SK-N-DZ (cell line): Measurements from ENCODE around the gene HAND1. TPM values are rescaled to one million over a fixed set of nuclear protein-coding genes. Genes with fewer than 3 reads are reported as not detected.
A peak's percentile ranks its signal among the peaks of the same experiment; 100 is the strongest.
"Not testable (repeated sequence)": the region's sequence is repeated elsewhere in the genome, so short reads cannot be mapped to it uniquely, and the experiment has no call there.

Source experiments
- DNase-seq: peaks from one replicate; pipeline ENCODE4 v3.0.0-alpha.2; 2015; ENCODE audit warnings: low spot score
- polyA plus RNA-seq, 2 experiments: library from polyadenylated mRNA; depleted of rRNA; stranded (reverse); fragments of >200 nt; gene quantifications; 2 replicates each; pipeline ENCODE4 v1.2.3, GENCODE V29; 2014

Gene HAND1
- polyA plus RNA-seq (2014; cell fraction: cytosol; rRNA removed) = 173 and 186 TPM in 2 replicates
- 153 and 181 TPM in 2 replicates for polyA plus RNA-seq (2014; cell fraction: nucleus; rRNA removed)

DNA sequence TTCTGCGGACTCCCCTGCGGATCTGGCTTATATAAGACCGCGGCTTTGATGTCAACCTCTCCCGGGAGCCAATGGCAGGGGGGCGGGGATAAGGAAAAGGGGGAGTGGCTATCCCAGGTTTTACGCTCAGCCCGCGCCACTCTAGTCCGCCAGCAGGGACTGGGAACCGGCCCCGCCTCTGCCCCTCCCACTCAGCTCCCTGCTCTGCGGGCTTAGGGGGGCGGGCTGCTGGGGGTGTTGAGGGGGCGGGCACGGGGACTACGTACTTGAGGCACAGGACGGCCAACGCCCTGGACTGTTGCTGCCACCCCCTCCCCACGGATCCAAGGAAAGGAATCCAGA lies at the start of gene HAND1:
HAND1 (minus strand) TSS at position 4 of the 342 bp plus-strand sequence. CDS start 219 bp downstream, outside the sequence.
- peak; percentile 97 for DNase-seq

DNA sequence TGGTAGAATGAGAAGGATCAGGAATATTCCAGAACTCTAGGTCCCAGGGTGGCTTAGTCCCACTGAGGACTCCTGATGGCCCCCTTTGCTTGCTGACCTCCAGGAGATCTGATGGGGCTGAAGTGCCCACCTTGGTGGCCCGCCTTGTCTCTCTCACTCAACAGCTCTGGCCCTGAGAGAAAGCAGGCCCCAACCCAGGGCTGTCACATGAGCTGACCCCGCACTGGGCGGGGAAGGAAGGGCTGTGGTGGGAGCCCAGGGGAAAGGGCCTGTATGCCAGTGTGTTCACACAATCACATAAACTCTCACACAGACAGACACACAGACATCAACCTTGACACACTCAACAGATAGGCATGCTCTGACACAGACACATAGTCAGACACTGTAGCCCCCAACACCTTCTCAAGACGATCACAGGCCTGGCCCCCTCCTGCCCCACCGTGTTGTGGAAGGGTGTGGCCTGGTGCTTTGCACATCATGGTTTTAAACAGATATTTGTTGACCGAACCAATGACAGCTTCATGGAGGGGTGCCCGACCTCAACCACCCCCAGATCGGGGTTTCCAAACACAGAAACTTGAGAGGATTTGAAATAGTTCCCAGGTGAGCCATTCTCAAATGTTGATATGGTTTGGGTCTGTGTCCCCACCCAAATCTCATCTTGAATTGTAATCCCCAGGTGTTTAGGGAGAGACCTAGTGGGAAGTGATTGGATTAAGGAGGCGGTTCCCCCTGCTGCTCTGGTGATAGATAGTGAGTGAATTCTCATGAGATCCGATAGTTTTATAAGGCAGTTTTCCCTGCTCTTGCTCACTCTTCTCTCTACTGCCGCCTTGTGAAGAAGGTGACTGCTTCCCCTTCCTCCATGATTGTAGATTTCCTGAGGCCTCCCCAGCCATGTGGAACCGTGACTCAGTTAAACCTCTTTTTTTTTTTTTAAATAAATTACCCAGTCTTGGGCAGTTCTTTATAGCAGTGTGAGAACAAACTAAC lies 48.5 kb upstream of the HAND1 start:
- DNase-seq = peak; percentile 97

DNA sequence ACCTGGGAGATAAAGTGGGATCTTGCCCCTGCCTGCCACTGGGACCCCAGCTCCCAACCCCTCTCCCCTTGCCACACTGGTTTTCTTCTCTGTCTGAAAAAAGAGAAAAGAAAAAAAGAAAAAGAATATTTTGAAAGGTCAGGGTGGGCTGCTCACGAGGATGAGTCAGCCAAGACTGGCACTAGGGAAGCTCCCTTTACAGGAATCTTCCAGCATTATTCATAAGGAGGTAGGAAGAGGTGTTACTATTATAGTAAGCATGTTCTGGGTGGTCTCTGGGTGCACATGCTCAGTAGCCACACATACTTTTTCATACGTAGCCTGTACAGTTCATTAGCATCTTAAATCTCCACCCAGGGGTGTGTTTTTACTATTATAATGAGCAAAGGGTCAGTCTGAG lies 46.8 kb upstream of the HAND1 start:
- no peak for DNase-seq

DNA sequence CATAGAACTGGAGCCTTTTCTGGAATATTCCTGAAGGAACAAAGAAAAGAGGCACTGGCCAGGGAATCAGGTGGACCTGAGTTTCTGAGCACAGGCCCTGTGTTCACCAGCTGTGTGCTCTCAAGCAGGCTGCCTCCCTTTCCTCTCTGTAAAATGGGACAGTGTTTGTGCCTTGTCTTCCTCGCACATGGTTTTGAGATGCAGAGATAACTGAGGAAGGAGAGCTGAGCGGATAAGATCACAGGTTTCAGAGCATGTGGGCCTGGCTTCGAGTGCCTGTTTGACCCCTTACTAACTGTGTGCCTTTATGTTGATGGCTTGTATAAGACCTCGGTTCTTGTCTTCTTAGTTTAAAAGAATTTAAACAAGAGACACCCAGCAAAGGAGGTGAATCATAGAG lies 46.2 kb upstream of the HAND1 start:
- DNase-seq = peak; percentile 73

DNA sequence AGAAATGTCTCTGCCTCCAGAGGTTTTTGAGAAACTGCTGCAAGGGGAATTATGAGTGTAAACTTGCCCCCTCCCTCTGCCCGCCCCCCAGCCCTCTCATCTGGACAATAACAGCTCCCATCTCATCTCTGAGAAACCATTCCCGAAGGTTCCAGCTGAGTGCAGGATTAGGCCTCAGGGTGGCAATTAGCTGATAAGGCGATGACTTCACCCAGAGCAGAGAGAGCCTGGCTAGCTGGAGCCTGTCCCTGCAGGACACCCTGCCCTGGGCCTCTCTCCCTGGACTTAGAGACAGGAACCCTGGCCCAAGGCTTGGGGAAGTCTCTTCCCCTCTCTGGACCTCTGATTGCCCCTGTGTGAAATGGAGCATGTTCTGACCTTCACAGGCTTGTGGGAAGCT lies 45.7 kb upstream of the HAND1 start:
- DNase-seq = peak; percentile 89

DNA sequence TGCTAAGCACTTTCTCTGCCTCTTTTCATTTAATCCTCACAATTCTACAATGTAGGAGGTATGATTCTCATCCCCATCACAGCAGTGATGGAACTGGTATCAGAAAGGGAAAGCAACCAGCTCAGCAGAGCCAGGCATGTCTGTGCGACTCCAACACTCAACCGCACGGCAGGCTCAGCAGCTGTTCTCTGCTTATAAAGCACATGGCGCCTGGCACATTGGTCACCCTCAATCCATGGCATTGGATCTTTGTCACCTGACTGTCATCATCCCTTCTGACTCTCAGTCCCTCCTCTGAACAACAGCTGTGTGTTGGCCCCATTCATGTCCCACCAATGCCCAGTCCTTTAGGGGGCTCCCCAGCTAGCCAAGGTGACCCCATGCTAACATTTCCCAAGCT lies 45.1 kb upstream of the HAND1 start:
- DNase-seq = peak; percentile 51

DNA sequence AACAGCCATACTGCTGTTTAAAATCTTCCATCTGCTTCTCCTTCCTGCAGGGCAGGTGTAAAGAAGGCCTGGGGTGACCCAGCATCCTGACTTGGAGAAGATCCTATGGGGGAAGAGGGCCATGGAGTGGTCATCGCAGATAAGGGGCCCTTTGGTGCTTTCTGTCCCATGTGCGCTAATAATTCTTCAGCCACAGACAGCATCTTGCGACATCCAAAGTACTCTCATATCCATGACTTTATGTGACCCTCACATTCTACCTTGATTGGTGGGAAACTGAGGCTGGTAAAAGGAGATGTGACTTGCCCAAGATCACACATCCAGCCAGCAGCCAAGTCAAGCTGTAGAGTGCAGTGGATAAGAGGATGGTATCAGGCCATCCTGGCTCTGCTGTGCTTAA lies 44.3 kb upstream of the HAND1 start:
- DNase-seq = no peak

DNA sequence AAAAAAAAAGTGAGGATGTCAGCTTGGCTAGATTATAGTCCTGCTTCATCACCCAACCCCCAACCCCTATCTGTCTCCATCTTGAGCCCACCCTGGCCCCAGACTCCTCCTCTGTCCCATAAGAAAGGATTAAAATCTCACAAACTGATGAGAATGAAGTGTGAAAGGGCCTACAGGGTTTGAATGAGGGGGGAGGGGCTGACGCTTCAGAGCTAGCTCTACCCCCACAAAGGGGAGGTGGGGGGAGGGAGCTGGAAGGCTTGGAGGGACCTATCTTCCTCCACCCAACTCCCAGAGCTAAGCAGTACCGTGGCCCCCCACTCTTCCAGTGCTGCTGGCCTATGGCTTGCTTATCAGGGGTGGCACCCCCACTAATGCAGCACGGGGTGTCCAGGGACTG lies 43.7 kb upstream of the HAND1 start:
- DNase-seq = no peak

DNA sequence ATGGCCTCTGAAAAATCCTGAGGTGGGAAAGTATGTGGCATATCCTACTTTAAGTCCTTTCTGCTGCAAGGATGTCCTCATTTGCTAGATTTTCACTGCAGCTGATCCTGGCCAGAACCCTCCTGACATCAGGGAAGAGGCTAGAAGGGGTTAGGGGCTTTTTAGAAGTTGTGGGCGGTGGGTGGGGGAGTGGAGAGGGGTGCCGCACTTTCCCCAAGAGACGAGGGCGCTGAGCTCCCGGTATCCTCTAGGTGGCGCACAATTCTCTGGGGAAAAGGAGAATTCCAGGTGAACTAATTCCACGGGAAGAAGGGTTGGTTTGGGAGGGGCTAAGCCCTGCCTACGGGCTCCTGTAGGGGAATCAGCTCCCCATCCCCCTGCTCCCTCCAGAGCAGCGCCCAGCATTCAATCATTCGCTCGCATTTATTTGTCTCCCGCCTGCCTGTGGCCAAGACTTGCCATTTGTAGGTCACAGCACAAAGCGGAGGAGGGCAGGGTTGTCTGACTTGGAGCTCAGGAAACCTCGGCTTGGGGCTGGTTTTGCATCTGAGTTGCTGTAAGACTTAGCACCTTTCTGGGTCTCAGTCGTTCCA lies 42.9 kb upstream of the HAND1 start:
- DNase-seq = peak; percentile 67

DNA sequence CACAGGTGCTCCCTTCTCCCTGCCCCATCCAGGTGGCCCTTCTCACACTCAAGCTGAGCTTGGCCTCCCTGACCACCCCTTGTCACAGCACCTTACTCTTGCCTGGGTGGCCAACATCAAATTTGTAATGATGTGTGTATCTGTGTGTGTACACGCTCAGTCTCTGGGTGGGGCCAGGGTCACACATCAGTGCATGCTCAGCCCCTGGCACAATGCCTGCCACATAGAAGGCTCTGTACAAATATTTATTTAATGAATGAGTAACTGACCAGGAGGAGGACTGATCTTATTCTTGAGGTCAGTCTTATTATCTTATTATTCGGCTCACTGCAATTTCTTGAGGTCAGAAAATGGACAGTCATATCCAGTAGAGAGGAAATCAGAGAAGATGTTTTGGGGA lies 41.3 kb upstream of the HAND1 start:
- DNase-seq = no peak

DNA sequence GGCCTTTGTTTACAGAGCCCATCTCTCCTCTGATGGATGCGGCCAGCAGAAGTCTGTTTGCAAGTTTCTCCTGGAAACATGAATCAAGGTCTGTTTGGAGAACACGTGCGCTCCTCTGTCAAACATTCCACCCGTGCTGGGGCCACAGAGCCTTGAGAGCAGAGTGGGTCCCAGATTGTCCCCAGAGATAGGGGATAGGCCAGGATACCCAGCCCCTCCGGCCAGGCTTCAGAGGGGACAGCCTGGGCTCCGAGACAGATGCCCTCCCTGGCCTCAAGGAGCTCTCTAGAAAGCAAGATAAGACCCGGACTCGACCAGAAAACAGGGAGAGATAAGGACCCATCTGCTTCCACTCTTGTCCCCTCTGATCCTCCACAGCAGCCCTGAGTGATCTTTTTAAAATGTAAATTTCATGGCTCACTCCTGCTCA lies 40.4 kb upstream of the HAND1 start:
- DNase-seq = peak; percentile 97

DNA sequence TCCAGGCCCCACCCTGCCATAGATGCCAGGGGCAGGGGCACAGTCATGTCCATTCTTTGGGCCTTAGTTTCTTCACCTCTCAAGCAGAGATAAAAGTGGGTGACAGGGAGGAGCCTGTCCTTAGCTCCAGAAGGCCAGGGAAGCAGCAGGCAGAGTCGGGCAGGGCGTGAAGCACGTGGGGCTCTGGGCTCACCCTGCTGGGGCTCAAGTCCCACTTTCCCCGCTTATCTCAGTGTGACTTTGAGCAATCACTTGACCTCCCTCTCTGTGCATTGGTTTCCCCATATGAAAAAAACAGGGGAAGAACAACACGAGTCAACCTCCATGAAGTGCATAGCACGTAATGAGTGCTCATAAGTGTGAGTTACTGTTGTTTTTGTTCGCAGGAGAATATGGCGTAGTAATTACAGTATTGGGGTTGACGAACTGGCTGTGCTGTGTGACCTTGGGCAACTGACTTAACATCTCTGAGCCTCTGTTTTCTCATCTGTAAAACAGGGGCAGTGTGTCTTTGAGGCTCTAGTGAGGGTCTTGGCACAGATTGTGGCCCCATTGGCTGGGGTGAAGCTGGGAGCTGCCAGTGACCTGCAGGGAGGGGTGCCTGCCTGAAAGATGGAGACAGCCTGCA lies 39.9 kb upstream of the HAND1 start:
- DNase-seq = no peak

DNA sequence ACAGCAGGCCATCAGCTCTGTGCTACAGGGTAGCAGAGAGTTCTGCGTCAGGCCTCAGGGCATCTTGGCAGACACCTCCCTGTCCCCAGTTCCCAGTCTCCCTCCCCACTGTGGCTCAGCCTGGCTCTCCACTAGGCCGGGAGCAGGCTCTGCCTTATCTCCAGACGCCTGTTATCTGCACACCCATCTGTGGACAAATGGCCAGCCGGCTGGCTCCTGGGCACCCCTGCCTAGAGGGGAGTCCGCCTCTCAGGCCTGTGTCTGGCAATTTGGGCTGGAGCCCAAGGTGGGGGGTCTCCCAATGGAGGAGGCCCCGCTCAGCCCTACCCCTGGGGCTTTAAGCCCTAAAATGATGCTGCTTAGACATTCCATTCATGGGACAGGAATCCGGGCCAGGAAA lies 39.2 kb upstream of the HAND1 start:
- peak; percentile 93 for DNase-seq

DNA sequence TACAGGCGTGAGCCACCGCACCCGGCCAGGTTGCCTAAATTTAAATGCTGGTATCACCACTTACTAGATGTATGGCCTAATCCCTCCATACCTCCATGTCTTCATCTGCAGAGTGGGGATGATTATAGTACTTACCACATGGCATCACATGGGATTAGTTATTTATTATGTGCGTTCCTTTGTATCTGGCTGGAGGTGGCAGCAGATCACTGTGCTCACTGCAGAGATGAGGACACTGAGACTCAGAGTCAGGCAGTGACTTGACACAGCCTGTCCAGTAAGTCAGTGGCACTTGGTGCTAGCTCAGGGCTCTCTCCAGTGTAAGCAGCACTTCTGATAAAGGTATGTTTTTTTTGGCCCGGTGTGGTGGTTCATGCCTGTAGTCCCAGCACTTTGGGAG lies 38.4 kb upstream of the HAND1 start:
- peak; percentile 56 for DNase-seq

DNA sequence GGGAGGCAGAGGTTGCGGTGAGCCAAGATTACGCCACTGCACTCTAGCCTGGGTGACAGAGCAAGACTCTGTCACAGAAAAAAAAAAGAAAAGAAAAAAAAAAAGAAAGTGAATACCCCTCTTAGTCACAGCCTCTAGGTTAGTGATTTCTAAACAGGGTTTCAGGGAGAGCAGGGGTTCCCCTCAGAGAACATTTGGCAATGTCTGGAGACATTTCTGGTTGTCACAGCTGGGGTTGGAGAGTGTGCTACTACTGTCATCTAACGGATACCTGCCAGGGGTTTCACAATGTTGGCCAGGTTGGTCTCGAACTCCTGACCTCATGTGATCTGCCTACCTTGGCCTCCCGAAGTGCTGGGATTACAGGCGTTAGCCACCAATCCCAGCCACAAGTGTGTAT lies 37.5 kb upstream of the HAND1 start:
- not testable (repeated sequence) for DNase-seq

DNA sequence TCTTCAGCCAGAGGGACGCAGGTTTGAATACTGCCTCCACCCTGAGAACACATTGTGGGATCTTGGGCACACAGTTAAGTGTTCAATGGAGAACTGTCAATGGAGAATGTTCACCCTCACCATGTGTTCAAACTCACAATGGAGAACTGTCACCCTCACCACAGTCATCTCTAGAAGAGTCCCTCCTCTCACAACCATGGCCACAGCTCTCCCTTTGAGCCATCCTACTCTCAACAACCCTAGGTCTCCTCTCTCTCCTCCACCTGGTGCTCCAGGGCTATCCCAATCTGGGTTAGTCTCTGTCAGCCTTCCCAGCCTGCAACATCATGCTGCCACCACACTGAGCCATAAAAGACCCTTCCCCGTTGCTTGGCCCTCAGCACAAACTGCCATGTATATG lies 36.3 kb upstream of the HAND1 start:
- no peak for DNase-seq

DNA sequence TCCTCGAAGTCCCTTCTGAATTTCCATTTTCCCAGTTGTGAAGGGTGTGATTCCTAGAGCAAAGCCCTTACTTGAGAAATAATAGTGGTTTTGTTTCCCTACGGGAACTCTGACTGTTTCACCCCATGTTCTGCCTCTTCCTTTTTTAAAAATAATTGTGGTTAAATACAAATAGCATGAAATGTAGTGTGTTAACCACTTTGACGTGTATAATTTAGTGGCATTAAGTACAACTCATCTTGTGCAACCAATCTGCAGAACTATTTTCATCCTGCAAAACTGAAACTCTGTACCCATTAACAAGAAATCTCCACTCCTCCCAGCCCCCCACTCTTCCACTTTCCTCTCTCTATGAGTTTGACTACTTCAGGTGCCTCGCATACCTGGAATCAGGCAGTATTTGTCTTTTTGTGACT lies 35.6 kb upstream of the HAND1 start:
- no peak for DNase-seq

DNA sequence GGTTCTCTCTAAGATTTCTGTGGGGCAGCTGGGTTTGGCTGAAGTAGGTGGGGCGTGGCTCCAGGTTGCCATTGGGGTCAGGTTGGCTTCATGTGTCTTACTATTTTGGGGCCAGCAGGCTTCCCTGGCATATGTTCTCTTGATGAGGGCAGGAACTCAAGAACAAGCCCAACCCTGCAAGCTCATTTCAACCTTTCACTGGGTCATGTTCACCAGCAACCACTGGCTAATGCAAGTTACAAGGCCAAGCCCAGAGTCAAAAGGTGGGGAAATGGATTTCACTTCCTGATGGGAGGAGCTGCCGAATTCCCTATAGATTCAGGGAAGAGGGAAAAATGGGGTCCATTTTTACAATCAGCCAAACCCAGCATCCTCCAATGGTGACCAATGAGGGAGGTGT lies 34.0 kb upstream of the HAND1 start:
- no peak for DNase-seq

DNA sequence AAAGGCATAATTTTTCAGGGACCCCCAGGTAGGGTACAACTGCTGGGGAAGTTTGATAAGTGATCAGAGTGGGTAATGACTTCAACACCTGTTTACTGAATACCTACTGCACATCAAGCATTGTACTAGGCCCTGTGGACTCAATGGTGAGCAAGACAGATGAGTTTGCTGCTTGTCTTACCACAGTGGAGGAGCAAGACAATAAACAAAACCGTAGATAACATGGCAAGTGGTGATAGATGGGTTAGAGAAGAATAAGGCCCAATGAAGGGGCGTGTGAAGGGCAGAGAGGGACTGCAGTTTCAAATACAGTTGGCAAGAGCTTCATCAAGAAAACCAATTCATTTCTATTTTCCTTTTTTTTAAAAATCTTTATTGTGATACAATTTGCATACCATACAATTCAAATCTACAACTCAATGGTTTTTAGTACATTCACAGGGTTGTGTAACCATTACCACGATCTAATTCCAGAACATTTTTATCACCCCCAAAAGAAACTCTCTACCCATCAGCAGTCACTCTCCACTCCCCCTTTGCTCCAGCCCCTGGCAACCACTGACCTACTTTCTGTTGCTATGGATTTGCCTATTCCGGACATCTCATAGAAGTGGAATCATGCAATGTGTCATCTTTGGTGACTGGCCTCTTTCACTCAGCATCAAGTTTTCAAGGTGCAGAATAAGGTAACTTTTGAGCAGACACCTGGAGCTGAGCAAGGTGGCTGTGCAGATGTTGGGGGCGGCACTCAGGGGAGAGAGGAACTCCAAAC lies 31.9 kb upstream of the HAND1 start:
- DNase-seq = peak; percentile 37

DNA sequence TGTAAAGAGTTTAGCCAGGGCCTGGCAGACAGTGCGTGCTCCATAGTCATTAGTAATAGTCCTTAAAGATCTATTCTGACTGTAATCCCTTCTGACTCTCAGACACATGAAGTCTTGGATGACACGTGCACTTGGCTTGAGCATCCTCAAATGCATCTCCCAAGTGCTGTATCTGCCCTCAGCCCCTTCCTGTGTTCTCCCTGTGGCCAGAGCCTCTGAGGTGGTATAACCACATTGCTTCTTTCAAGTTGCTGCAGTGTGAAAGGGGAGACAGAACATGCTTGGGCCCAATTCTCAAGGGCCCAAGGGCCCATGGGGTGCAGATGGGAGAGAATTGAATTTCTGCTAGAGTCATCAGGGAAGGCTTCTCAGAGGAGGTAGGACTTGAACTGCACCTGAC lies 30.1 kb upstream of the HAND1 start:
- DNase-seq = no peak

DNA sequence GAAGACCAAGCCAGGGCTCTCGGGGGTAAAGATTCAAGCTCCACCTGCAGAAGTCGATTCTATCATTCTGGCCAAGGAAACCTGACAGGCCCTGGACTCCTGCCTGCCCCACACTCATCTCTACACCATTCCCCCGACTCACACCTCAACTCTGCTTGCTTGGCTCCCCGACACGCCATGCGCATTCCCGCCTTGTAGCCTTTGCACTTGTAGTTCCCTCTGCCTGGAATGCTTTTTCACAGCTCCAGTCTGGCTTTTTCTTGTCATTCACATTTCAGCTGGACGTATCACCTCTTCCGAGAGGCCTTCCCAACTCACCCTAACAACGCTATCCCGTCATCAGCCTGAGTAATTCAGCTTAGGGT lies 28.7 kb upstream of the HAND1 start:
- DNase-seq = no peak
